Skeletal muscle satellite cell (primary cell): ENCODE measurements around the gene HDAC9.
"Not testable (repeated sequence)": the region's sequence is repeated elsewhere in the genome, so short reads cannot be mapped to it uniquely, and the experiment has no call there.

Experiments used
- H3K27me3 ChIP-seq: 2 replicates; pipeline ENCODE4 v1.7.0; 2013; ENCODE audit warnings: low read length; ENCODE audit not compliant: control insufficient read depth, insufficient read depth
- H3K36me3 ChIP-seq: 2 replicates; pipeline ENCODE4 v1.7.0; 2013; ENCODE audit warnings: mild to moderate bottlenecking, control low read depth, low read length; ENCODE audit not compliant: insufficient read depth
- H3K4me1 ChIP-seq: 2 replicates; pipeline ENCODE4 v1.7.0; 2013; ENCODE audit warnings: low read length; ENCODE audit not compliant: control insufficient read depth, insufficient read depth
- H3K4me2 ChIP-seq: 2 replicates; pipeline ENCODE4 v1.7.0; 2013; ENCODE audit warnings: mild to moderate bottlenecking, low read length
- H3K4me3 ChIP-seq: 2 replicates; pipeline ENCODE4 v1.7.0; 2013; ENCODE audit warnings: low read length
- H3K9ac ChIP-seq: 2 replicates; pipeline ENCODE4 v1.7.0; 2013; ENCODE audit warnings: mild to moderate bottlenecking, low read depth, low read length, moderate library complexity
- H3K9me3 ChIP-seq: replicated peaks from 2 replicates; pipeline ENCODE4 v1.7.0; 2013; ENCODE audit warnings: mild to moderate bottlenecking, control low read depth, low read length

HDAC9 gene

GRCh38 chr7:18927134-18927533, 431.6 kb downstream of the HDAC9 start:
- no peaks in the 10 kb centered on the region for H3K4me1 ChIP-seq
- no peak overlapping the region for H3K4me3 ChIP-seq
- H3K9ac ChIP-seq, result no peak overlapping the region
- no peaks in the 10 kb centered on the region for H3K36me3 ChIP-seq
- H3K4me2 ChIP-seq, result no peak overlapping the region
- H3K27me3 ChIP-seq, result no peaks in the 10 kb centered on the region
- H3K9me3 ChIP-seq, result no peaks in the 10 kb centered on the region

GRCh38 chr7:18936265-18936664, 440.7 kb downstream of the HDAC9 start:
- Histone ChIP-seq H3K4me1 (peaks cover 3% of the 10 kb centered on the region), H3K9me3 (no peaks in the 10 kb centered on the region), H3K36me3 (no peaks in the 10 kb centered on the region), H3K27me3 (no peaks in the 10 kb centered on the region), H3K4me3 (no peak overlapping the region), H3K4me2 (no peak overlapping the region), H3K9ac (no peak overlapping the region)

GRCh38 chr7:18939771-18940592, 444.4 kb downstream of the HDAC9 start:
- no peaks in the 10 kb centered on the region for H3K27me3 ChIP-seq

GRCh38 chr7:18940593-18941134, 445.1 kb downstream of the HDAC9 start:
- Histone ChIP-seq H3K27me3 (no peaks in the 10 kb centered on the region), H3K4me3 (no peak overlapping the region), H3K4me1 (peaks cover 3% of the 10 kb centered on the region), H3K9ac (no peak overlapping the region), H3K4me2 (no peak overlapping the region), H3K36me3 (no peaks in the 10 kb centered on the region), H3K9me3 (no peaks in the 10 kb centered on the region)

More at GRCh38 chr7:18939771-18940592, 444.4 kb downstream of the HDAC9 start:
- H3K9ac ChIP-seq, result no peak overlapping the region
- no peaks in the 10 kb centered on the region for H3K9me3 ChIP-seq
- H3K4me1 ChIP-seq, result peaks cover 3% of the 10 kb centered on the region
- no peak overlapping the region for H3K4me2 ChIP-seq
- H3K4me3 ChIP-seq, result no peak overlapping the region
- H3K36me3 ChIP-seq, result no peaks in the 10 kb centered on the region

- H3K4me1 ChIP-seq, result peaks cover 3% of the 10 kb centered on the region
- no peaks in the 10 kb centered on the region for H3K36me3 ChIP-seq
- no peaks in the 10 kb centered on the region for H3K9me3 ChIP-seq
- no peak overlapping the region for H3K9ac ChIP-seq
- H3K27me3 ChIP-seq, result no peaks in the 10 kb centered on the region
- H3K4me2 ChIP-seq, result no peak overlapping the region
- no peak overlapping the region for H3K4me3 ChIP-seq
These were observed 445.7 kb downstream of the HDAC9 start for GRCh38 chr7:18941207-18941606.

- Histone ChIP-seq H3K4me2 (no peak overlapping the region), H3K27me3 (no peaks in the 10 kb centered on the region), H3K36me3 (no peaks in the 10 kb centered on the region), H3K4me3 (no peak overlapping the region), H3K9ac (no peak overlapping the region), H3K9me3 (no peaks in the 10 kb centered on the region), H3K4me1 (no peaks in the 10 kb centered on the region)
These were observed 453.0 kb downstream of the HDAC9 start for GRCh38 chr7:18948521-18948920.

GRCh38 chr7:18952846-18953245, 457.3 kb downstream of the HDAC9 start:
- H3K9me3 ChIP-seq, result no peaks in the 10 kb centered on the region
- no peak overlapping the region for H3K9ac ChIP-seq
- no peak overlapping the region for H3K4me2 ChIP-seq
- H3K27me3 ChIP-seq, result no peaks in the 10 kb centered on the region
- no peak overlapping the region for H3K4me3 ChIP-seq
- no peaks in the 10 kb centered on the region for H3K36me3 ChIP-seq
- peaks cover 2% of the 10 kb centered on the region for H3K4me1 ChIP-seq

GRCh38 chr7:18958627-18959026, 463.1 kb downstream of the HDAC9 start:
- Histone ChIP-seq H3K36me3 (no peaks in the 10 kb centered on the region), H3K4me1 (peaks cover 21% of the 10 kb centered on the region), H3K4me2 (no peak overlapping the region)

GRCh38 chr7:18960725-18961124, 465.2 kb downstream of the HDAC9 start:
- Histone ChIP-seq H3K4me3 (no peak overlapping the region), H3K4me1 (peaks cover 21% of the 10 kb centered on the region), H3K9ac (no peak overlapping the region), H3K36me3 (no peaks in the 10 kb centered on the region), H3K27me3 (no peaks in the 10 kb centered on the region), H3K9me3 (no peaks in the 10 kb centered on the region), H3K4me2 (no peak overlapping the region)

More at GRCh38 chr7:18958627-18959026, 463.1 kb downstream of the HDAC9 start:
- no peaks in the 10 kb centered on the region for H3K27me3 ChIP-seq
- H3K4me3 ChIP-seq, result no peak overlapping the region
- no peaks in the 10 kb centered on the region for H3K9me3 ChIP-seq
- no peak overlapping the region for H3K9ac ChIP-seq

- Histone ChIP-seq H3K9ac (no peak overlapping the region), H3K9me3 (no peaks in the 10 kb centered on the region), H3K4me3 (no peak overlapping the region), H3K27me3 (no peaks in the 10 kb centered on the region), H3K4me2 (no peak overlapping the region), H3K36me3 (no peaks in the 10 kb centered on the region), H3K4me1 (peaks cover 21% of the 10 kb centered on the region)
These were observed 466.5 kb downstream of the HDAC9 start for GRCh38 chr7:18962031-18962430.

- H3K9ac ChIP-seq, result no peak overlapping the region
- no peaks in the 10 kb centered on the region for H3K9me3 ChIP-seq
These were observed 470.1 kb downstream of the HDAC9 start for GRCh38 chr7:18965657-18966056.

GRCh38 chr7:18967755-18968154, 472.2 kb downstream of the HDAC9 start:
- H3K9me3 ChIP-seq, H3K9ac ChIP-seq, H3K36me3 ChIP-seq, H3K4me1 ChIP-seq, H3K4me2 ChIP-seq, H3K27me3 ChIP-seq, H3K4me3 ChIP-seq: not testable (repeated sequence)

More at GRCh38 chr7:18965657-18966056, 470.1 kb downstream of the HDAC9 start:
- no peaks in the 10 kb centered on the region for H3K36me3 ChIP-seq
- H3K4me2 ChIP-seq, result no peak overlapping the region
- H3K4me1 ChIP-seq, result peaks cover 7% of the 10 kb centered on the region
- H3K4me3 ChIP-seq, result no peak overlapping the region
- no peaks in the 10 kb centered on the region for H3K27me3 ChIP-seq
